HepG2 (cell line): ENCODE measurements around the gene NUDT14. TPM values are rescaled to one million over a fixed set of nuclear protein-coding genes. Genes with fewer than 3 reads are reported as not detected.

Experiments used
- EP300 ChIP-seq, 3 experiments: sonication (generic) in 1 of 3; formaldehyde crosslinking in 1 of 3; IDR thresholded peaks; 2 replicates each; pipeline versions ENCODE4 v1.5.1 to v1.6.1; 2011 to 2020; ENCODE audit warnings: low read depth in 2 of 3, low read length in 2 of 3, borderline replicate concordance in 1 of 3, improper control_type of control experiment in 1 of 3, mild to moderate bottlenecking in 1 of 3, missing genetic modification reagents in 1 of 3, moderate library complexity in 1 of 3
- HMGXB3 ChIP-seq: sonication (generic); formaldehyde crosslinking; IDR thresholded peaks from 2 replicates; pipeline ENCODE4 v1.4.0; 2020; ENCODE audit warnings: missing genetic modification reagents, borderline replicate concordance
- IRX3 ChIP-seq: sonication (generic); formaldehyde crosslinking; IDR thresholded peaks from 2 replicates; pipeline ENCODE4 v1.8.1; 2023; ENCODE audit warnings: mild to moderate bottlenecking, low read depth, missing genetic modification reagents, borderline replicate concordance
- KIAA2018 ChIP-seq: sonication (generic); formaldehyde crosslinking; IDR thresholded peaks from 2 replicates; pipeline ENCODE4 v1.5.0; 2020; ENCODE audit warnings: mild to moderate bottlenecking, missing genetic modification reagents, borderline replicate concordance
- NFATC3 ChIP-seq: sonication (generic); formaldehyde crosslinking; IDR thresholded peaks from 2 replicates; pipeline ENCODE4 v1.5.1; 2020; ENCODE audit warnings: mild to moderate bottlenecking, missing genetic modification reagents
- TBX3 ChIP-seq: fragments of 450-650 bp; IDR thresholded peaks from 2 replicates; pipeline ENCODE4 v1.6.1; 2017; ENCODE audit warnings: antibody characterized with exemption, mild to moderate bottlenecking, inconsistent platforms, borderline replicate concordance
- ZNF501 ChIP-seq: sonication (generic); formaldehyde crosslinking; IDR thresholded peaks from 2 replicates; pipeline ENCODE4 v1.5.1; 2020; ENCODE audit warnings: mild to moderate bottlenecking, moderate library complexity, missing genetic modification reagents
- ZNF503 ChIP-seq: sonication (generic); formaldehyde crosslinking; IDR thresholded peaks from 2 replicates; pipeline ENCODE4 v1.4.0; 2020; ENCODE audit warnings: missing genetic modification reagents
- polyA plus RNA-seq, 8 experiments: library from polyadenylated mRNA; depleted of rRNA in 3 of 8; stranded (reverse) in 7 of 8; unstranded in 1 of 8; fragments of >200 nt; fragmentation: Illumina TruSeq in 4 of 8; extraction: Trizol in 4 of 8; gene quantifications; 2 replicates each; pipeline versions ENCODE4 v1.2.1 to v1.2.3, GENCODE V29; 2011 to 2016; ENCODE audit warnings: low read depth in 4 of 8, missing spikeins in 1 of 8, mixed read lengths in 1 of 8; ENCODE audit not compliant: insufficient read depth in 1 of 8
- total RNA-seq, 5 experiments: library from RNA; depleted of rRNA; stranded (reverse); fragments of >200 nt; fragmentation: Illumina TruSeq; extraction: Trizol; gene quantifications; 2 replicates each; pipeline ENCODE4 v1.2.3, GENCODE V29; 2016; ENCODE audit warnings: low read depth in 1 of 5

Gene NUDT14
- total and polyA plus RNA-seq, 2 of the 13 experiments (the other 11 are each of a cell fraction or from before 2014, with no cell fraction given), result 5.8 to 6.1 TPM

- TF ChIP-seq EP300 (IDR thresholded peaks at IDR 0.05; ENCODE audit: low read depth in 2 of 2, low read length in 2 of 2) (no peak), EP300 (CRISPR knock-in tag; IDR thresholded peaks at IDR 0.05; ENCODE audit: borderline replicate concordance) (no peak), NFATC3 (CRISPR knock-in tag) (no peak), TBX3 (no peak), KIAA2018 (CRISPR knock-in tag) (no peak), ZNF503 (CRISPR knock-in tag) (no peak), ZNF501 (CRISPR knock-in tag) (no peak), HMGXB3 (no peak), IRX3 (CRISPR knock-in tag) (no peak)
These were observed 54.8 kb downstream of the NUDT14 start (continued) for GRCh38 chr14:105126126-105126980.
